Cardiac muscle cell (in vitro differentiated cells and primary cell): ENCODE data around the gene ZBTB5. TPM values are rescaled to one million over a fixed set of nuclear protein-coding genes. Genes with fewer than 3 reads are reported as not detected.

Source experiments
- DNase-seq, 2 donors: peaks; one replicate each; pipeline versions ENCODE4 v3.0.0 to v3.0.0-alpha.2; 2010 to 2017; ENCODE audit warnings: low read depth in 1 of 2, low spot score in 1 of 2
- H3K27ac ChIP-seq: fragments of 200-600 bp; sonication (generic); 2 replicates; pipeline ENCODE4 v1.5.1; 2016
- H3K27me3 ChIP-seq: fragments of 200-600 bp; sonication (generic); 2 replicates; pipeline ENCODE4 v1.6.0; 2016; ENCODE audit warnings: control low read depth
- H3K36me3 ChIP-seq: fragments of 200-600 bp; sonication (generic); 2 replicates; pipeline ENCODE4 v1.5.1; 2016; ENCODE audit warnings: control low read depth
- H3K4me1 ChIP-seq: fragments of 200-600 bp; sonication (generic); 2 replicates; pipeline ENCODE4 v1.8.1; 2017; ENCODE audit warnings: low read depth, mild to moderate bottlenecking, mixed run types
- H3K4me3 ChIP-seq: fragments of 200-600 bp; sonication (generic); 2 replicates; pipeline ENCODE4 v1.5.1; 2016; ENCODE audit warnings: mild to moderate bottlenecking
- H3K9me3 ChIP-seq: fragments of 200-600 bp; sonication (generic); 2 replicates; pipeline ENCODE4 v1.5.1; 2017; ENCODE audit warnings: low read depth, mild to moderate bottlenecking, control low read depth
- CTCF ChIP-seq: IDR thresholded peaks from 2 replicates; pipeline ENCODE4 v1.5.1; 2012; ENCODE audit warnings: low read depth, mild to moderate bottlenecking, low read length
- polyA plus RNA-seq: library from polyadenylated mRNA; unstranded; fragments of >200 nt; fragmentation: Nextera tagmentation; extraction: Ambion mirVana; gene quantifications from 2 replicates; pipeline ENCODE4 v1.2.1, GENCODE V29; 2016
- total RNA-seq: library from RNA; depleted of rRNA; stranded (reverse); fragments of >200 nt; gene quantifications from 2 replicates; pipeline ENCODE4 v1.2.3, GENCODE V29; 2016

The ZBTB5 gene
- total and polyA plus RNA-seq, 2 experiments from 2014 or later, result 6.7 to 24.9 TPM

- H3K36me3 ChIP-seq, result no peaks in the 10 kb centered on the region
- no peaks in the 10 kb centered on the region for H3K27me3 ChIP-seq
- DNase-seq, result no peak
- H3K4me1 ChIP-seq, result peaks cover 14% of the 10 kb centered on the region
- no peak for TF ChIP-seq CTCF
- no peak overlapping the region for H3K4me3 ChIP-seq
- no peak overlapping the region for H3K27ac ChIP-seq
- H3K9me3 ChIP-seq, result no peaks in the 10 kb centered on the region
Measured at GRCh38 chr9:37410354-37410861, 54.8 kb downstream of the ZBTB5 start.

- no peaks in the 10 kb centered on the region for H3K9me3 ChIP-seq
- H3K36me3 ChIP-seq, result no peaks in the 10 kb centered on the region
- H3K4me3 ChIP-seq, result no peak overlapping the region
- no peaks in the 10 kb centered on the region for H3K27me3 ChIP-seq
- peaks cover 8% of the 10 kb centered on the region for H3K4me1 ChIP-seq
- no peak overlapping the region for H3K27ac ChIP-seq
- TF ChIP-seq CTCF, result no peak
- DNase-seq, result no peak
Measured at GRCh38 chr9:37408933-37409710, 56.1 kb downstream of the ZBTB5 start.

- TF ChIP-seq CTCF, result peak; percentile 11
- no peak overlapping the region for H3K27ac ChIP-seq
- H3K9me3 ChIP-seq, result no peaks in the 10 kb centered on the region
- H3K4me1 ChIP-seq, result peaks cover 3% of the 10 kb centered on the region
- DNase-seq, result no peak
- H3K4me3 ChIP-seq, result no peak overlapping the region
- no peaks in the 10 kb centered on the region for H3K27me3 ChIP-seq
- H3K36me3 ChIP-seq, result no peaks in the 10 kb centered on the region
Measured at GRCh38 chr9:37407468-37407867, 57.8 kb downstream of the ZBTB5 start.

DNA sequence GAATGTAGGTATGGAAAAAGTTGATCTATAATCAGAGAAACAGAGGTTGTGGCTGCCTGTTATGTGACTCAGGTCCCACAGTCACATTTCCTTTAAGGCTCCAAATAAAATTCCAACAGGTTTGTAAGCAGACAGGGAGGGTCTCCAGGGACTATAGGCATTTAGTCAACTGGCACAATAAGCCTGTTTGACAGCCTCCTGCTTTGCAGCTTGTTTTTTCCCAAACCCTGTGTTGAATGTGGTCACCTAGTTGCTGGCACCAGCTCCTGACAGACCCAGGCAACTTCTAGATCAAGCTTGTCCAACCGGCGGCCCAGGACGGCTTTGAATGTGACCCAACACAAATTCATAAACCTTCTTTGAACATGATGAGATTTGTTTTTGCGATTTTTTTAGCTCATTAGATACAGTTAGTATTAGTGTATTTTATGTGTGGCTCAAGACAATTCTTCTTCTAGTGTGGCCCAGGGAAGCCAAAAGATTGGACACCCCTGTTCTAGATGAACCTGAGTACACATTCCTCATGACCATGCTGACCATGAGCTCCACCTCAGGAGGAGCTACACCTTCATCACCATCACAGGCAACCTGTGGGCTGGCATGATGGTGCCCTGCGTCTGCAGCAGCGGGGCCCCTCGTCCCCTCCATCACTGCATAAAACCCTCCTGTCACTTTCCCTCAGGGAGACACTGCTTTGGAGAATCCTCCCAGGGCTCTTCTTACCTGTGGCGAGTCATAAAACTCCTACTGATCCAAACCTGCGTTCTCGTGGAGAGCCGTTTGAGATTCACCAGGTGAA, 58.4 kb downstream of the ZBTB5 start:
- Histone ChIP-seq H3K27ac (no peak overlapping the region), H3K36me3 (no peaks in the 10 kb centered on the region), H3K4me3 (no peak overlapping the region), H3K9me3 (no peaks in the 10 kb centered on the region), H3K27me3 (no peaks in the 10 kb centered on the region), H3K4me1 (peaks cover 3% of the 10 kb centered on the region)
- no peak for TF ChIP-seq CTCF
- DNase-seq, result no peak

DNA sequence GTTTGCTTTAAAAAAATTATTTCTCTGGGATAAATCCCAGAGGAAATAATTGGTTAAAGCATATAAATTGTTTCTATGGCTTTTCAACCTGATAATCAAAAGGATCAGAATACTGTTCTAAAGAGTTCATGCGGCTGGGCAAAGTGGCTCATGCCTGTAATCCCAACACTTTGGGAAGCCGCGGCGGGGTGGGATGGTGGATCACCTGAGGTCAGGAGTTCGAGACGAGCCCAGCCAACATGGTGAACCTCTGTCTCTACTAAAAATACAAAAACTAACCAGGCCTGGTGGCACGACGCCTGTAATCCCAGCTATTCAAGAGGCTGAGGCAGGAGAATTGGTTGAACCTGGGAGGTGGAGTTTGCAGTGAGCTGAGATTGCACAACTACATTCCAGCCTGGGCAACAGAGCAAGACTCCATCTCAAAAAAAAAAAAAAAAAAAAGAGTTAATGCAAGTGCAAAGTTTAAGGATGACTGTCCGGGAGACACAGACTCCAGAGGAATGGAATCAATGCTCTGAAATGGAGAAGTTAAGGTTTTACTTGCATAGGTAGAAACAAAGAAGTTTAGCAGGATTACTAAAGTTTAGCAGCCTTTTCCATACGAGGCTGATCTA, 59.4 kb downstream of the ZBTB5 start:
- peaks cover 3% of the 10 kb centered on the region for H3K4me1 ChIP-seq
- peak in 1 of 2 donors; percentile 47 for DNase-seq
- no peaks in the 10 kb centered on the region for H3K27me3 ChIP-seq
- H3K4me3 ChIP-seq, result no peak overlapping the region
- no peak for TF ChIP-seq CTCF
- H3K9me3 ChIP-seq, result no peaks in the 10 kb centered on the region
- peak overlapping the region; percentile 28 for H3K27ac ChIP-seq
- no peaks in the 10 kb centered on the region for H3K36me3 ChIP-seq
